ENCODE results near the gene PJA2. TPM values are rescaled to one million over a fixed set of nuclear protein-coding genes. Genes with fewer than 3 reads are reported as not detected.

Gene PJA2
- total and polyA plus RNA-seq, 9 of the 15 experiments (the other 6 are each of a cell fraction or from before 2014, with no cell fraction given) = 25.1 to 82.1 (median 50.1) TPM

DNA sequence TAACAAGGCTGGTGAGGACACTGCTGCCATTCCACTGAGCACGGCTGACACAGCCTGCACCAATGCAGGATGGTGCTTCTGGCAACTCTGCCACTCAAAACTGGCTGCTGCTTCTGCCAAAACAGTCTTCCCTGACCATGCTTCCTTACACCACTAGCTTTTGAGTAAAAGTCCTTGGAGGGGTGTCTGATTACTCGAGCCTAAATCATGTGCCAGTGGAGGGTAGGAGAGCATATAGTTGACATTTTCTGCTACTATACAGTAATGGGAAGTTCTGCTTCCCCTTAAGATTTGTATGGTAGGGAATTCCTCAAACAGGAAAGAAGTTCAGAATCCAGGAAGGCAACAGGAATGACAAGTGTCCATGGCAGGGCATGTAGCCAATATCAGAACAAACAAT lies 12.2 kb upstream of the PJA2 start (continued):
- TF ChIP-seq, protein P1, sequence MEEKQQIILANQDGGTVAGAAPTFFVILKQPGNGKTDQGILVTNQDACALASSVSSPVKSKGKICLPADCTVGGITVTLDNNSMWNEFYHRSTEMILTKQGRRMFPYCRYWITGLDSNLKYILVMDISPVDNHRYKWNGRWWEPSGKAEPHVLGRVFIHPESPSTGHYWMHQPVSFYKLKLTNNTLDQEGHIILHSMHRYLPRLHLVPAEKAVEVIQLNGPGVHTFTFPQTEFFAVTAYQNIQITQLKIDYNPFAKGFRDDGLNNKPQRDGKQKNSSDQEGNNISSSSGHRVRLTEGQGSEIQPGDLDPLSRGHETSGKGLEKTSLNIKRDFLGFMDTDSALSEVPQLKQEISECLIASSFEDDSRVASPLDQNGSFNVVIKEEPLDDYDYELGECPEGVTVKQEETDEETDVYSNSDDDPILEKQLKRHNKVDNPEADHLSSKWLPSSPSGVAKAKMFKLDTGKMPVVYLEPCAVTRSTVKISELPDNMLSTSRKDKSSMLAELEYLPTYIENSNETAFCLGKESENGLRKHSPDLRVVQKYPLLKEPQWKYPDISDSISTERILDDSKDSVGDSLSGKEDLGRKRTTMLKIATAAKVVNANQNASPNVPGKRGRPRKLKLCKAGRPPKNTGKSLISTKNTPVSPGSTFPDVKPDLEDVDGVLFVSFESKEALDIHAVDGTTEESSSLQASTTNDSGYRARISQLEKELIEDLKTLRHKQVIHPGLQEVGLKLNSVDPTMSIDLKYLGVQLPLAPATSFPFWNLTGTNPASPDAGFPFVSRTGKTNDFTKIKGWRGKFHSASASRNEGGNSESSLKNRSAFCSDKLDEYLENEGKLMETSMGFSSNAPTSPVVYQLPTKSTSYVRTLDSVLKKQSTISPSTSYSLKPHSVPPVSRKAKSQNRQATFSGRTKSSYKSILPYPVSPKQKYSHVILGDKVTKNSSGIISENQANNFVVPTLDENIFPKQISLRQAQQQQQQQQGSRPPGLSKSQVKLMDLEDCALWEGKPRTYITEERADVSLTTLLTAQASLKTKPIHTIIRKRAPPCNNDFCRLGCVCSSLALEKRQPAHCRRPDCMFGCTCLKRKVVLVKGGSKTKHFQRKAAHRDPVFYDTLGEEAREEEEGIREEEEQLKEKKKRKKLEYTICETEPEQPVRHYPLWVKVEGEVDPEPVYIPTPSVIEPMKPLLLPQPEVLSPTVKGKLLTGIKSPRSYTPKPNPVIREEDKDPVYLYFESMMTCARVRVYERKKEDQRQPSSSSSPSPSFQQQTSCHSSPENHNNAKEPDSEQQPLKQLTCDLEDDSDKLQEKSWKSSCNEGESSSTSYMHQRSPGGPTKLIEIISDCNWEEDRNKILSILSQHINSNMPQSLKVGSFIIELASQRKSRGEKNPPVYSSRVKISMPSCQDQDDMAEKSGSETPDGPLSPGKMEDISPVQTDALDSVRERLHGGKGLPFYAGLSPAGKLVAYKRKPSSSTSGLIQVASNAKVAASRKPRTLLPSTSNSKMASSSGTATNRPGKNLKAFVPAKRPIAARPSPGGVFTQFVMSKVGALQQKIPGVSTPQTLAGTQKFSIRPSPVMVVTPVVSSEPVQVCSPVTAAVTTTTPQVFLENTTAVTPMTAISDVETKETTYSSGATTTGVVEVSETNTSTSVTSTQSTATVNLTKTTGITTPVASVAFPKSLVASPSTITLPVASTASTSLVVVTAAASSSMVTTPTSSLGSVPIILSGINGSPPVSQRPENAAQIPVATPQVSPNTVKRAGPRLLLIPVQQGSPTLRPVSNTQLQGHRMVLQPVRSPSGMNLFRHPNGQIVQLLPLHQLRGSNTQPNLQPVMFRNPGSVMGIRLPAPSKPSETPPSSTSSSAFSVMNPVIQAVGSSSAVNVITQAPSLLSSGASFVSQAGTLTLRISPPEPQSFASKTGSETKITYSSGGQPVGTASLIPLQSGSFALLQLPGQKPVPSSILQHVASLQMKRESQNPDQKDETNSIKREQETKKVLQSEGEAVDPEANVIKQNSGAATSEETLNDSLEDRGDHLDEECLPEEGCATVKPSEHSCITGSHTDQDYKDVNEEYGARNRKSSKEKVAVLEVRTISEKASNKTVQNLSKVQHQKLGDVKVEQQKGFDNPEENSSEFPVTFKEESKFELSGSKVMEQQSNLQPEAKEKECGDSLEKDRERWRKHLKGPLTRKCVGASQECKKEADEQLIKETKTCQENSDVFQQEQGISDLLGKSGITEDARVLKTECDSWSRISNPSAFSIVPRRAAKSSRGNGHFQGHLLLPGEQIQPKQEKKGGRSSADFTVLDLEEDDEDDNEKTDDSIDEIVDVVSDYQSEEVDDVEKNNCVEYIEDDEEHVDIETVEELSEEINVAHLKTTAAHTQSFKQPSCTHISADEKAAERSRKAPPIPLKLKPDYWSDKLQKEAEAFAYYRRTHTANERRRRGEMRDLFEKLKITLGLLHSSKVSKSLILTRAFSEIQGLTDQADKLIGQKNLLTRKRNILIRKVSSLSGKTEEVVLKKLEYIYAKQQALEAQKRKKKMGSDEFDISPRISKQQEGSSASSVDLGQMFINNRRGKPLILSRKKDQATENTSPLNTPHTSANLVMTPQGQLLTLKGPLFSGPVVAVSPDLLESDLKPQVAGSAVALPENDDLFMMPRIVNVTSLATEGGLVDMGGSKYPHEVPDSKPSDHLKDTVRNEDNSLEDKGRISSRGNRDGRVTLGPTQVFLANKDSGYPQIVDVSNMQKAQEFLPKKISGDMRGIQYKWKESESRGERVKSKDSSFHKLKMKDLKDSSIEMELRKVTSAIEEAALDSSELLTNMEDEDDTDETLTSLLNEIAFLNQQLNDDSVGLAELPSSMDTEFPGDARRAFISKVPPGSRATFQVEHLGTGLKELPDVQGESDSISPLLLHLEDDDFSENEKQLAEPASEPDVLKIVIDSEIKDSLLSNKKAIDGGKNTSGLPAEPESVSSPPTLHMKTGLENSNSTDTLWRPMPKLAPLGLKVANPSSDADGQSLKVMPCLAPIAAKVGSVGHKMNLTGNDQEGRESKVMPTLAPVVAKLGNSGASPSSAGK (IDR thresholded peaks at IDR 0.05) = no peak
- no peak for TF ChIP-seq RFX7 (CRISPR knock-in tag; IDR thresholded peaks at IDR 0.05)
